CD4-positive, alpha-beta T cell treated with Interferon alpha-2 for 1 hour (primary cell): ENCODE measurements around the gene GGT7.
A peak's percentile ranks its signal among the peaks of the same experiment; 100 is the strongest.
"Not testable (repeated sequence)": the region's sequence is repeated elsewhere in the genome, so short reads cannot be mapped to it uniquely, and the experiment has no call there.

Source experiments
- DNase-seq, 2 donors: peaks; one replicate each; pipeline ENCODE4 v3.0.0-alpha.2; 2020 to 2022

GGT7 gene

DNA sequence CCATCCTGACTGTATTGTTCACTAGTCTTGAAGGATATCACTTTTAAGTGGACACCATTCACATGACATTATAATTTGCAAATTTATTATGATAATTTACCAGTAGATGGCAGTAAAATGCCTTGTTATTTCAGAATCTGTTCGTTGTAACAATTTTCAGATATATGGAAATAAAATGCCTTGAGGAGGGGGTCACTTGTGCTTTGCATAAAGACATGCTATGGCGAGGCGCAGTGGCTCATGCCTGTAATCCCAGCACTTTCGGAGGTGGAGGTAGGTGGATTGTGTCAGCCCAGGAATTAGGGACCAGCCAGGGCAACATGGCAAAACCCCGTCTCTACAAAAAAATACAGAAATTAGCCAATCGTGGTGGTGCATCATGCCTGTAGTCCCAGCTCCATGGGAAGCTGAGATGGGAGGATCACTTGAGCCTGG lies 38.2 kb downstream of the GGT7 start:
- DNase-seq: peak in 1 of 2 donors; percentile 60

DNA sequence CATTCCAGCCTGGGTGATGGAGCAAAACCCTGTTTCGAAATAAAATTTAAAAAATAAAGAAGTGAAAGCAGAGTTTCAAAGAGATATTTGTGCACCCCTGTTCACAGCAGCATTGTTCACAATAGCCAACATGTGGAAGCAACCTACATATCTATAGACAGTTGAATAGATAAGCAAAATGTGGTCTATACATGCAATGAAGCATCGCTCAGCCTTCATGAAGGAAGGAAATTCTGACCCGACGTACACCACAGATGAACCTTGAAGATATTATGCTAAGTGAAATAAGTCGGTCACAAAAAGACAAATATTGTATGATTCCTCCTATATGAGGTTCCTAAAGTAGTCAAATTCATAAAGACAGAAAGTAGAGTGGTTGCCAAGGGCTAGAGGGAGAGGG lies 40.7 kb downstream of the GGT7 start:
- DNase-seq: no peak

DNA sequence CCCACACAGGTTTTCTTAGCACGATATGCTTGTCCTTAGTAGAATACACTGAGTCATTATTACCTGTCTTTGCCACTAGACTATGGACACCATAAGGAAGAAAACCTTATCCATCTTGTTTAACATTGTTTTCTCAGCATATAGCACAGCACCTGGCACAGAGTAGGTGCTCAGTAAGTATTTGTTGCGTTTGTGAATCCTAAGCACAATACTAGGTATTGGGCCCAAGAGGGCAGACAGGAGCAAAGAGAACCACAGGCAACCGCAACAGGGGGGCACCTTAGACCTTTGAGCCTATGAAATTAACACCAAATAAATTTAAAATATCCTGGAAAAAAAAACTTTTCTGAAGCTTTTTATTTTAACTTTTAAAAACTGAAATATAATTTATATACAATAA lies 43.5 kb downstream of the GGT7 start:
- no peak for DNase-seq

DNA sequence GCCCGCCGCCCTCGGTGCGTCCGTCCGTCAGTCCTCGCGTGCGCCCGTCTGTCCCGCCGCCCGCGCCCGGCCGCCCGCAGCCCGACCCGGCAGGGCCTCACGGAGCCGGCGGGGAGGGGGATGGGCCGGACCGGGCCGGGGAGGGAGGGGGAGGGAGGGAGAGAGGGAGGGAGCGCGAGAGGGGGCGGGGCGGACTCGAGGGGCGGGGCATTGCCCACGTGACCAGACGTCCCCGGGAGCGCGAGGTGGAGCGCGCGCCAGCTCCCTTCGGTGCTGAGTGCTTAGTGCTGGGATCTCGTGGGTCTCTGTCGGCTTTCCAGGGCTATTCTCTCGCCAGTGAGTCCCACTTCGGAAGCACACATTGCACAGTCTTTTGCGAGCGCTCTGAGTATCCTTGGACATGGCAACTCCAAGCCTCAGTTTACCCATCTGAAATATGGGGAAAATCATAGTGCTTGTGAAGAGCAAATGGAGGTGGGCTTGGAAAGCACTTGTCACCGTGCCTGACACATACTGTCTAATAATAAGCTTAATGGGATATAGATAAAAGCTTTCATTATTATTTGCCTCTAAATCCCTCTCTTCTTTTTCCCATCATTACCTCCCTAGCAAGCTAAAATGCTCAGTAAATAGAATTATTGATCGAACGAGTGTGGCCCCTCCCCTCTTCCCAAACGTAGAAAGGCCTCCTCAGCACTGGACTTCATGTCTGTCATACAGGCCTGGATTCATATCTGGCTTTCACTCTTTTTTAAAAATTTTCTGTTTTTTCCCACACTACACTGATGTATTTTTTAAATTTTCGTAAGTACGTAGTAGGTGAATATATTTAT lies 46.9 kb downstream of the GGT7 start, which contains the start of gene NCOA6:
TSS of gene NCOA6 (minus strand) at position 122 of the 833 bp plus-strand sequence. CDS start 43,296 bp downstream, outside the sequence.
- DNase-seq: peak; percentile 82 to 90

DNA sequence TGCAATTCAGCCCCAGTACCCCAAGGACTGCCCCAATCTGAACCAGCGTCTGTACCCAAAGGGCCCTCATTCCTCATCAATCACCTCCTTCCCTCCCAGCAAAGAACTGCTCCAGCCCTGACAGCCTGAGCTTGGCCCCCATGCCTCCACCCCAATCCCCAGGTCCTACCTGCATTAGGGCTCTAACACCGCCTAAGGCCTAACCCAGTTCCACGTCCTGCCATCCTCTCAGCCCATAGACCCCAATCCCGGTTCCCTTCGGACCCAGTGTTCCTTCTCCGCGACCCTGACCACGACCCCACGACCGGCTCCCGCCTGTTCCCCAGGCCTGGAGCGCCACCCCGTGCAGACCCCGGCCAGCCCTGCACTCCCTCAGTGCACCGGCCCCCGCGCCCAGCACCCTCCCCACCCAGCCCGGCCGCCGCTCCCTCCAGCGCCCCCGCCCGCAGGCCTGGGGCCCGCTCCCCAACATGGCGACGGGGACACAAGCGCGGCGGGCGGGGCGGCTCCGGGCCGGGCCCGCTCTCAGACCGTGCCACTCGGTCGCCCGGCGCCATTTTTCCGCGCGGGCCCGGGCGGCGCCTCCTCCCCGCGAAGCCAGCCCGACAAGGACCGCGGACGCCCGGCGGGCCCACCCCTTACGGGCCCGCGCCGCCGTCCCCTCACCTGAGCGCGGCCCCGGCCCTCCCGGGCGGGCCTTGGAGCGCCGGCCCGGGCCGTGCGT lies 47.7 kb downstream of the GGT7 start:
- peak; percentile 62 to 77 for DNase-seq

DNA sequence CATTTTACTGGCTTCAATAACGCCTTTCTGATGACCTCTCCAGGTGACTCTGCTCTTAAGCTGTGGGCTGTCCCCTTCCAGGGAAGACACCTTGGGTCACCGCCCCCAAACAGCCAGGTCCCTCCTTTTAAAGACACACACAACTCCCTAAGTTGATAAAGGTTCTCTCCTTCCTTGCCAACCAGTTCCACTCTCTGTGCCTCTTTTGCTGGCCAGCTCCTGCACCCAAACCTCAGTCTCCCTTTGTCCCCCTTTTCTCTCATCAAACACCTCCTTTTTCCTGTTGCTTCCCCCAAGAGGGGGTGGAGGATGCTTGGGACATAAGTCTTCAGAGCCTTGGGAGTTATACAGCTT lies 48.2 kb downstream of the GGT7 start:
- DNase-seq: peak; percentile 73 to 84

DNA sequence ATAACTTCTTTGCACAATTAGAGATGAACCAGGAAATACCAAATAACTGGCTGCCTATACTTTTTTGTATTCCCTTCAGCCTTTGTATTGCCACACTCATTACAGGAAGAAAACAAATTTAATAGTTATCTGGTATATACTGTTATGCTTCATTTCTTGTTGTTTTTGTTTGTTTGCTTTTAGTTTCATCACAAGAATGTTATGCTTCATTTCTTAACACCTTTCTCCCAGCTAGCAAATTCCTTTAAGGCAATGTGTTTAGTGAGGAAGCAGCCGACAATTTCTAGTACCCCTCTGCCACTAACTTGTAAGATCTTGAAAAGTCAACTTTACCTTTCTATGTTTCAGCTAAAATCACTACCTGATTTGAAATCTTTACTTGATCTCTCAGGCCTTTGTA lies 48.6 kb downstream of the GGT7 start:
- DNase-seq: no peak

DNA sequence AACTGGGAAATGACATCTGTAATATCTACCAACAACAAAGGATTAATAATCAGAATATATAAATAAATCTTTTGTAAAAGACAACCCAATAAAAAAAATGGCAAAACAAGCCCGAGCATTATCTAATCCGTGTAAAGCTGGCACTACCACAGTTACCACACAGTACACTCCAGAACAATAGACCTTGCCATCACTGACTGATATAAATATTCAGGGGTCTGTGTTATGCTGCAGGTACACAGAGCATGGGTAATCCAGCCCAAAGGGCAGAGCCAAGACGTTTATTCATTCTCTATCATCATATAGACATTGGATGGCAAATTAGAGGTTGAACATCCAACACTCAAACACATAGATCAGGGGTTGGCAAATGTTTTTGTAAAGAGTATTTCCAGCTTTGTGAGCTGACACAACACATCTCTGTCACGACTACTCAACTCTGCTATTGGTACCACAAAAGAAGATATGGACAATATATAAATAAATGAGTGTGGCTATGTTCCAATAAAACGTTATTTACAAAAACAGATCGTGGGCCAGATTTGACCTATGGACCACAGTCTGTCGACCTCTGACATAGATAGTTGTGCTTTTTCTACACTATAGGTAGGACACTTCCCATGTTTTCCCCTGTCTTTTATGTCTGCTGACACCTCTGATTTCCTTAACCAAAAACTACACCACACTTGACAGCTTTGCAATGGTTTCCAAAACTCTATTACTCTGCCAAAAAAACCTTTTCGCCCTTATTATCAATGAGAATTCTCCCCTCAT lies 51.7 kb downstream of the GGT7 start:
- no peak for DNase-seq

DNA sequence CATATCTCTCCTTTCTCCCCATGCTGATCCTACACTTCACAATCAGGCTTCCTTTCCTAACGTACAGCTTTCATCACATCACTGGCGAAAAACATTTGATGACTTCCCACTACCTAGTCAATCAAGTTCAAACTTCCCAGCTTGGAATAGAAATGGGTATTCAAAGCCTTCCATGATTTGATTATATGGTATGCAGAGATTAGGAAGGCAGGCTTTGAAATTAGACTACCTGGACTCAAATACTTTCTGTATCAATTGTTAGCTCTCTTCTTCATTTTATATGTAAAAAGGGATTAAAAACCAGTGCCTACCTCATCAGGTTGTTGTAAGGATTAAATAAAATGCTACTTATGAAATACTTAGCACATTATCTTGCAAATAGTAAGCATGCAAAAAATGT lies 54.9 kb downstream of the GGT7 start:
- no peak for DNase-seq

DNA sequence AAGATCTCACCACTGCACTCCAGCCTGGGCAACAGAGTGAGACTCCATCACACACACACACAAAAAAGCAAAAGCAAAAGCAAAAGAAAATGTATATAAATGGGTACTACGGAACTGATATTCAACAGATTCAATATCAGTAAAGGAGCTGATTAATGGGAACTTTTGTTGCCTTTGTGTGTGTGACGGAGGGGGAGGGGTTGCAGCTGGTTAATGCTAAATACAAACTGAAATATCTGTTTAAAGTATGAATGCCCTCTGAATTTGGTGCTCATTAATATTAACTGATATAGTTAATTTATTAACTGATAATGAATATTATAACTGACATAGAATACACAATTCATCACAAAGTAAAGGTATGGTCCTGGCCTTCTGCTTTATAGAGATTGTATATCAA lies 55.6 kb downstream of the GGT7 start:
- no peak for DNase-seq

DNA sequence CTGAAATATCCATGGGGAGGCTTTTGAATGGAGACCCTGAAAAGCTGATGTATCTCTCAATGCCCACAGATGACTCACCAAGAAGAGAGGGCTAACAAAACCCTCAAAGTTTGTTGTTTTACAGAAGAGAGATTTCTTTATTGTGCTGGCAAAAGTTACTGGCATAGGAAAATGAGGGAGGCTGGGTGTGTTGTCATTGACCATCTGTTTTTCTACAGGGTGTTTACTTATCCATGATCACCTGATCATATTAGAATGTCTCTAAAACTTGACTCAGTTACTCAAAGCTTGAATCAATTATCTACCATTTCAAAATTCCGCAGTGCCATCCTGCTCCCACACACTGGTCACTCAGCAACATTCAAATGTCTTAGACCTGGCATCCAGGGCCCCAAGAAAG lies 57.0 kb downstream of the GGT7 start:
- no peak for DNase-seq

DNA sequence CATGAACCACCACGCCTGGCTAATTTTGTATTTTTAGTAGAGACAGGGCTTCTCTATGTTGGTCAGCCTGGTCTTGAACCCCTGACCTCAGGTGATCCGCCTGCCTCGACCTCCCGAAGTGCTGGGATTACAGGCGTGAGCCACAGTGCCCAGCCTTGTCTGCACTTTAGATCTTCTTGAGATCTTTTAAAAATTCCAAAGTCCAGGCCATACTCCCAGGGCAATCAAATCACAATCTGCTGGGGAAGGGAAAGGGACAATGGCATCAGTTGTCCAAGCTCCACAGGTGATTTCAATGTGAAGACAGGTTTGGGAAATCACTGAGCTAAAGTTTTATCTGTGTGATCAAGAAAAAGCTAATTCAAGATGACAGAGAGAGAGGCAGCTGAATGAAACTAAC lies 64.1 kb downstream of the GGT7 start:
- no peak for DNase-seq

DNA sequence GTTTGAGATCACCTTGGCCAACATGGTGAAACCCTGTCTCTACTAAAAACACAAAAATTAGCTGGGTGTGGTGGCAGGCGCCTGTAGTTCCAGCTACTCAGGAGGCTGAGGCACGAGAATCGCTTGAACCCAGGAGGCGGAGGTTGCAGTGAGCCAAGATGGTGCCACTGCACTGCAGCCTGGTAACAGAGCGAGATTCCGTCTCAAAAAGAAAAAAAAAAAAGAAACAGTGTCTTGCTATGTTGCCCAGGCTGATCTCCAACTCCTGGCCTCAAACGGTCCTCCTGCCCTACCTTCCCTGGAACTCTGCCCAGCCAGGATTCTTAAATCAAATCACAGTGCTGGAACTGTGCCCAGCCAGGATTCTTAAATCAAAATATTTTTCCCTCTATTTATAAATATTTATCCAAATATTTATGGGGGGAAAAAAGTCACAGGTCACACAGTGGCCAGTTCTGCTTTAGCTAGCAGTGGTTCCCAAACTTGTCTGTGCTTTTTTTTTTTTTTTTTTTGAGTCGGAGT lies 64.7 kb downstream of the GGT7 start:
- DNase-seq: not testable (repeated sequence)

DNA sequence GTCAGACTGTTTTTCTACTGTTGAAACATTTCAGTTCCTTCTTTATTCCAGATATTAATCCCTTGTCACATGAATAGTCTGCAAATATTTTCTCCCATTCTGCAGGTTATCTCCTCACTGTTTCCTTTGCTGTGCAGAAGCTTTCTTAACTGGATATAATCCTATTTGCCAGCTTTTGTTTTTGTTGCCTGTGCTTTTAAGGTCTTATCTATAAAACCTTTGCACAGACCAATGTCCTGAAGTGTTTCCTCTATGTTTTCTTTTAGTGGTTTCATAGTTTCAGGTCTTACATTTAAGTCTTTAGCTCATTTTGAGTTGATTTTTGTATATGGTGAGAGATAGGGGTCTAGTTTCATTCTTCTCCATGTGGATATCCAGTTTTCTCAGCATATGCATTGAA lies 66.4 kb downstream of the GGT7 start:
- no peak for DNase-seq

DNA sequence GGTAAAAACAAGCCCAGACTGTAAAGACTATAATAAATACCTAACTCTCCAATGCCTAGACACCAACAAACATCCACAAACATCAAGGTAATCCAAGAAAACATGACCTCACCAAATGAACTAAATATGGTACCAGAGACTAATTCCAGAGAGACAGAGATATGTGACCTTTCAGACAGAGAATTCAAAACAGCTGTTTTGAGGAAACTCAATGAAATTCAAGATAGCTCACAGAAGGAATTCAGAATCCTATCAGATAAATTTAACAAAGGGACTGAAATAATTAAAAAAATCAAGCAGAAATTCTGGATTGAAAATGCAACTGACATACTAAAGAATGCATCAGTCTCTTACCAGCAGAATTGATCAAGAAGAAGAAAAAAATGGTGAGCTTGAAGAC lies 73.8 kb downstream of the GGT7 start:
- no peak for DNase-seq

DNA sequence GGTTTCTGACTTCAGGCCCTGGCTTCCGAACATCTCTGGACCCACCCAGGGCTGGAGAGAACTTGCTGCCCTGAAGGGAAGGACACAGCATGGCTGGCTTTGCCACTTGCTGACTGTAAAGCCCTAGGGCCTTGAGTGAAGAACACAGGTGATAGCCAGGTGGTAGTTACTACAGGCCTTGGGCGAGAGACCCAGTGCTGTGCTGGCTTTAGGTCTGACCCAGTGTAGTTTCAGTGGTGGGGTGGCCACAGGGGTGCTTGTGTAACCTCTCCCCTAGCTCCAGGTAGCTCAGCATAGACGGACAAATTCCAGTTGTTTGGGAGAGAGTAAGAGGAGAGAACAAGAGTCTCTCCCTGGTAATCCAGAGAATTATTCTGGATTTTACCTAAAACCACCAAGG lies 74.3 kb downstream of the GGT7 start:
- no peak for DNase-seq

DNA sequence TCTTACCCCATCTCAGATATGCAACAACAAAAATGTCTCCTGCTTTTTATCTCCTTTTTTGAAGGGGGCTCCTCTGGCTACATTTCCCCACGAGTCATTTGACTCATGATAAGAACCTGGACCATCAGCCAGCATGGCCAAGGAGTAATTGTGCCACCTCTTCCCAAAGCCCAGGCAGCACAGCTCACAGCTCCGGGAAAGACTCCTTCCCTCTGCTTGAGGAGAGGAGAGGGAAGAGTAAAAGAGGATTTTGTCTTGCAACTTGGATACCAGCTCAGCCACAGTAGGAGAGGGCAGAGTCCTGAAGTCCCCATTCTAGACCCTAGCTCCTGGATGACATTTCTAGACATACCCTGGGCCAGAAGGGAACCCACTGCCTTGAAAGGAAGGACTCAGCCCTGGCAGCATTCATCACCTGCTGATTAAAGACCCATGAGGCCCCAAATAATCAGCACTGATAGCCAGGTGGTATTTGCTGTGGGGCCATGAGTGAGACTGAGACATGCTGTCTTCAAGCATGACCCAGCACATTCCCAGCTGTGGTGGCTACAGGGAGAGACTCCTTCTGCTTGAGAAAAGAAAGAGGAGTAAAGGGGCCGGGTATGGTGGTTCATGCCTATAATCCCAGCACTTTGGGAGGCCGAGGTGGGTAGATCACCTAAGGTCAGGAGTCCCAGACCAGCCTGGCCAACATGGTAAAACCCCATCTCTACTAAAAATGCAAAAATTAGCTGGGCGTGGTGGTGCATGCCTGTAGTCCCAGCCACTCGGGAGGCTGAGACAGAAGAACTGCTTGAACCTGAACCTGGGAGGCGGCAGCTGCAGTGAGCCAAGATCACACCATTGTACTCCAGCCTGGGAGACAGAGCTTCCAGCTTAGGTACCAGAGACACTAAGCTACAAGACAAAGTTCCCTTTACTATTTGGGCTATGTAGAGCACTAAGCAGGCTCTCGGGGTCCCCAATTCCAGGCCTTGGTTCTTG lies 75.4 kb downstream of the GGT7 start:
- DNase-seq: no peak
